Peyer's patch (tissue), 4 donors: ENCODE data around the gene AP1S3. TPM values are rescaled to one million over a fixed set of nuclear protein-coding genes. Genes with fewer than 3 reads are reported as not detected.

Experiments
- DNase-seq, 3 donors: peaks; one replicate each; pipeline ENCODE4 v3.0.0-alpha.2; 2017 to 2019
- H3K27ac ChIP-seq, 4 donors: fragments of 200-600 bp; sonication (generic); one replicate each; pipeline ENCODE4 v1.5.1; 2016 to 2019
- H3K27me3 ChIP-seq, 2 donors: fragments of 200-600 bp; sonication (generic); one replicate each; pipeline ENCODE4 v1.5.1; 2019
- H3K36me3 ChIP-seq, 3 donors: fragments of 200-600 bp; sonication (generic); one replicate each; pipeline ENCODE4 v1.5.1; 2016 to 2019
- H3K4me1 ChIP-seq, 4 donors: fragments of 200-600 bp; sonication (generic); one replicate each; pipeline ENCODE4 v1.5.1; 2016 to 2019
- H3K4me3 ChIP-seq, 4 donors: fragments of 200-600 bp; sonication (generic); 1 replicate in 3 of 4; 2 replicates in 1 of 4; pipeline ENCODE4 v1.5.1; 2016 to 2019; ENCODE audit warnings: mild to moderate bottlenecking in 1 of 4
- H3K9me3 ChIP-seq, 4 donors: fragments of 200-600 bp; sonication (generic); one replicate each; pipeline ENCODE4 v1.5.1; 2016 to 2019; ENCODE audit warnings: mild to moderate bottlenecking in 1 of 4
- POLR2A ChIP-seq, 2 donors: fragments of 450-650 bp; IDR thresholded peaks; one replicate each; pipeline ENCODE4 v1.5.1; 2017; ENCODE audit warnings: antibody characterized with exemption in 2 of 2, mild to moderate bottlenecking in 2 of 2, moderate library complexity in 2 of 2
- total RNA-seq, 4 donors: library from RNA; depleted of rRNA; stranded (reverse); fragments of >200 nt; gene quantifications; one replicate each; pipeline ENCODE4 v1.1.0, GENCODE V29; 2016
- TF ChIP-seq, protein P1 (sequence below), 6 experiments: fragments of 450-650 bp in 4 of 6; fragments of 200-600 bp in 2 of 6; sonication (generic) in 1 of 6; IDR thresholded peaks; one replicate each; pipeline ENCODE4 v1.5.1; 2017 to 2019; ENCODE audit warnings: antibody characterized with exemption in 6 of 6, mild to moderate bottlenecking in 3 of 6, moderate library complexity in 1 of 6

AP1S3 gene
- total RNA-seq, 4 donors from 2014 or later = 6.3 to 17.0 (median 9.6) TPM

DNA sequence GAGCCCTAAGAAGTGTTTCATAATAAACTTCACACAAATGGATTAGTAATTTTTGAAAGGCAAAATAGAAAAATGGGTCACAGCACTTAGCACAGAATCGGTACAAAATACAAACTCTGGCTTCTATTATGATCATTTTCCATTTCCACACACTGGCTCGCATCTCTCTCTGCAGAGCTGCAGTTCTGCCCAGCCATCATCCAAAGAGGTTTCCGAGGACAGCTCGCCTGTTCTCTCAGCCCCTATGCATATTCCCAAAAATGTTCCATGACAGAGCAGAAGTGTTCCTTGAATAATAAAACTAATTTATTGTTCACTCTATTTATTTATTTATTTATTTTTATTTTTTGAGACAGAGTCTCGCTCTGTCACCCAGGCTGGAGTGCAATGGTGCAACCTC is 115.6 kb downstream of the AP1S3 start:
- Histone ChIP-seq H3K36me3 (no peaks in the 10 kb centered on the region), H3K4me1 (no peaks in the 10 kb centered on the region), H3K4me3 (no peak overlapping the region), H3K27ac (no peak overlapping the region), H3K9me3 (no peaks in the 10 kb centered on the region), H3K27me3 (no peaks in the 10 kb centered on the region)
- DNase-seq = no peak
- TF ChIP-seq, protein P1, sequence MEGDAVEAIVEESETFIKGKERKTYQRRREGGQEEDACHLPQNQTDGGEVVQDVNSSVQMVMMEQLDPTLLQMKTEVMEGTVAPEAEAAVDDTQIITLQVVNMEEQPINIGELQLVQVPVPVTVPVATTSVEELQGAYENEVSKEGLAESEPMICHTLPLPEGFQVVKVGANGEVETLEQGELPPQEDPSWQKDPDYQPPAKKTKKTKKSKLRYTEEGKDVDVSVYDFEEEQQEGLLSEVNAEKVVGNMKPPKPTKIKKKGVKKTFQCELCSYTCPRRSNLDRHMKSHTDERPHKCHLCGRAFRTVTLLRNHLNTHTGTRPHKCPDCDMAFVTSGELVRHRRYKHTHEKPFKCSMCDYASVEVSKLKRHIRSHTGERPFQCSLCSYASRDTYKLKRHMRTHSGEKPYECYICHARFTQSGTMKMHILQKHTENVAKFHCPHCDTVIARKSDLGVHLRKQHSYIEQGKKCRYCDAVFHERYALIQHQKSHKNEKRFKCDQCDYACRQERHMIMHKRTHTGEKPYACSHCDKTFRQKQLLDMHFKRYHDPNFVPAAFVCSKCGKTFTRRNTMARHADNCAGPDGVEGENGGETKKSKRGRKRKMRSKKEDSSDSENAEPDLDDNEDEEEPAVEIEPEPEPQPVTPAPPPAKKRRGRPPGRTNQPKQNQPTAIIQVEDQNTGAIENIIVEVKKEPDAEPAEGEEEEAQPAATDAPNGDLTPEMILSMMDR (IDR thresholded peaks at IDR 0.05) = no peak
- TF ChIP-seq POLR2A (IDR thresholded peaks at IDR 0.05) = no peak

DNA sequence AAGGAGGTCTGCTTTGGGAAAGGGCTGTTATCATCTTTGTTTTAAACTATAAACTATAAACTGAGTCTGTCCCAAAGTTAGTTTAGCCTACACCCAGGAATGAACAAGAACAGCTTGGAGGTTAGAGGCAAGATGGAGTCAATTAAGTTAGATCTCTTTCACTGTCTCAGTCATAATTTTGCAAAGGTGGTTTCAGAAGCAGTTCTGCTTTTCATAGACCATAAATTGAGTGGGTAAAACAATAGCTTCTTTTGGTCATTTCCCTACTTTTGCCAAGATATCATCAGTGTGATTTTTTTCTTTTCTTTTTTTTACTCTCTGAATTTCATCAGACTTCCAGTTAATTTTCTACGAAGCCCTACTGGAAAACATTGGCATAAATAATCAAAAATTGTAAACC is 117.0 kb downstream of the AP1S3 start:
- Histone ChIP-seq H3K4me1 (no peaks in the 10 kb centered on the region), H3K9me3 (no peaks in the 10 kb centered on the region), H3K4me3 (no peak overlapping the region), H3K27ac (no peak overlapping the region), H3K36me3 (no peaks in the 10 kb centered on the region), H3K27me3 (no peaks in the 10 kb centered on the region)
- TF ChIP-seq, protein P1 (IDR thresholded peaks at IDR 0.05) = no peak
- no peak for DNase-seq

DNA sequence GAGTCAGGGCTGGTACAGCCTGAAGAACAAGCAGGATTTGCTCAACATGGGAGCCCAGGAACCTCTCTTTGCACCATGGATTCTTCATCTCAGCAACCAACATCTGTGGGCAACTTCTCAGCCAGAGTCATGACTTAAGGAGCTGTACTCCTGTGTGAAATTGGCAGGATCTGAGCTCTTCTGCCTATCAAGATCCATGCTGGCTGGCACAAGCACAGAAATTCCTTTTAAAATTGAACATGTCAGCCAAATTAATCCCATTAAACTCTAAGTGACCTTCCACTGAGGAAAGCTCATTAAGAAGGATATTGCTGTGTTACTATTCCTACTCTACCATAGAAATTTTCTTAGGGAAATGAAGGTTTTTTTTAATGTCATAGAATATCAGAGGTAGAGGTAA is 124.7 kb downstream of the AP1S3 start:
- H3K4me1 ChIP-seq = no peaks in the 10 kb centered on the region
- peaks cover 0 to 4% (median 0%) of the 10 kb centered on the region in 4 donors for H3K9me3 ChIP-seq
- H3K27ac ChIP-seq = no peak overlapping the region
- TF ChIP-seq POLR2A (IDR thresholded peaks at IDR 0.05) = no peak
- TF ChIP-seq, protein P1 (IDR thresholded peaks at IDR 0.05) = no peak
- H3K36me3 ChIP-seq = no peaks in the 10 kb centered on the region
- H3K4me3 ChIP-seq = no peak overlapping the region
- no peak for DNase-seq
- H3K27me3 ChIP-seq = no peaks in the 10 kb centered on the region

- no peak for DNase-seq
- peaks cover 0 to 4% (median 0%) of the 10 kb centered on the region in 4 donors for H3K9me3 ChIP-seq
Measured at GRCh38 chr2:223711596-223712326, 125.6 kb downstream of the AP1S3 start.

More at GRCh38 chr2:223711596-223712326, 125.6 kb downstream of the AP1S3 start:
- TF ChIP-seq POLR2A (IDR thresholded peaks at IDR 0.05) = no peak
- TF ChIP-seq, protein P1 (IDR thresholded peaks at IDR 0.05) = no peak
- Histone ChIP-seq H3K27me3 (no peaks in the 10 kb centered on the region), H3K4me1 (no peaks in the 10 kb centered on the region), H3K27ac (no peak overlapping the region), H3K36me3 (no peaks in the 10 kb centered on the region), H3K4me3 (no peak overlapping the region)

Other genes starting within 250 kb of the AP1S3 start
- 1 to 10 TPM in 3 of 4 donors, not detected in 1; 3.2 to 5.1 (median 4.8) TPM for gene SCG2, start 235.2 kb downstream of the AP1S3 start, total RNA-seq
- gene WDFY1, start 107.8 kb upstream of the AP1S3 start, total RNA-seq = 10 to 100 TPM; 36.9 to 82.0 (median 65.0) TPM
- 10 to 100 TPM; 17.6 to 36.3 (median 22.2) TPM for gene MRPL44, start 119.9 kb upstream of the AP1S3 start, total RNA-seq
- gene SERPINE2, start 201.7 kb upstream of the AP1S3 start, total RNA-seq = 10 to 100 TPM in 3 of 4 donors, 1 to 10 TPM in 1; 2.8 to 19.8 (median 15.5) TPM